ENCODE data around the gene PHRF1.

The PHRF1 gene
- 94.4 to 113 (median 110) reads per million in 4 donors for total RNA-seq

- DNase-seq: peak; percentile 94 to 96 (median 95)
These were observed at the start of gene PHRF1 for GRCh38 chr11:575996-576768. Gene PHRF1, plus strand, starts transcription at chr11:576470. Its CDS starts 5,043 bp downstream, at chr11:581513.

DNA sequence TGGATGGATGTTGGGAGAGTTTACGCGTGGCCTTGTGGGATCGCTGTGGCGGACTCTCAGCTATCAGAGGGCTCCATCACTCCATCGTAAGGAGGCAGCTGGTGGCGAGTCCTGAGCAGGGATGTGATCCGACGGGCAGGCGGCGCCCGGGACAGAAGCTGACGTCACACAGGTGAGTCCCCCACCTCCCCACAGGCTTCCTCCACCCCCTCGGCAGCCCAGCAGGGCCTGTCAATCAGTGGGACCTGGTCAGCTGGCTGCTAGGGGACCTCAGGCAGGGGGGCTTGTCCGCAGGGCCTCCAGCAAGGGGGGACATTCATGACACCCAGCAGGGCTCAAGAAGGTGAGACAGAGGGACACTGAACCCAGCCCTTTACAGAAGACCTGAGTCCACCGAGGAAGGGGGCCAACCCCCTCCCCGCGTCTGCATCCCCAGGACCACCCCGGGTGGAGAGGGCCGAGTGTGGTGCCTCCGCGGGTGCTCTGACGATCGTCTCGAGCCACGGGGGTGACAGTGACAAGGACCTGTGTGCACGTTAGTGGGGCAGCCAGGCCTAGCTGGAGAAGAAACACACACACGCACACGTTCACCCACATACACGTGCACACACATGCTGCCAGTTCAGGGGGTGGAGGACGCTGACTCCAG, 48.0 kb upstream of the PHRF1 start:
- DNase-seq: no peak

DNA sequence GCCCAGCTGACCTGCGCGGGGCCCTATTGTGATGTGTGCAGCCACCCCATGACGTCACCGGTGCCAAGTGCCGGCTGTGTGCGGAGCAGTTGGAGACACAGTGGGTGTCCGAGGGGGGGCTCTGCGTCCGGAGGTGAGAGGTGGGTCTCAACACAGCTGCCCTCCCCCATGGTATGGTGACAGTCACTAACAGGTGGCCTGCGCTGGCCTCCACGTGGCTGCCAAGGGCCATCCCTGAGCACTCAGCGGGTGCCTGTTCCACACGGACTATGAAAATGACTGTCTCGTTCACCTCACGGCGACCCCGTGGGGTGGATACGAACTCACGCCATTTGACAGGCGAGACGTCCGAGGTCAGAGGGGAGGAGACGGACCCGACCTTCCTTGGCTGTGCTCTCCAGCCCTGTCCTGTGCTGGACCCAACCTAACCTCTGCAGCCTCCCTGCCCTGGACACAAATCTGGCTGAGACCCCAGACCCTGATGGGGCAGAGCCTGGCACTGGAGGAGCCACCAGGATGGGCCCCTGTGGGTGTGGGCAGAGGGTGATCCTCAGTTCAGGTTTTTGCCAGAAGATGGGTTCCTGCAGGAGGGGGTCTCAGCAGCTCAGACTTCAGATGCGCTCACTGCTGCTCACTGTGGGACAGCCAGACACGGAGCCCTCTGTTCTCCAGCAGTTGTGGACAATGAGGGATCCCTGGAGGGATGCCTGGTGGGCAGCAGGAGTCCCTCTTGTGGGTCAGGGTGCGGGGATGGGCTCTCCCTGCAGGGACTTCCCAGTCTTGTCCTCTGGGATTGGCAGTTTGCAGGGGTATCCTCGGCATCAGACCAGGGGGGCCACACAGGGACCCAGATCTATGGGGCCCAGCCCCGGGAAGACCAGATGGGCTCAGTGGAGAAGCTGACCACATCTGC, 47.2 kb upstream of the PHRF1 start:
- DNase-seq: no peak

- DNase-seq: no peak
These were observed 46.4 kb upstream of the PHRF1 start for GRCh38 chr11:529728-530411.

DNA sequence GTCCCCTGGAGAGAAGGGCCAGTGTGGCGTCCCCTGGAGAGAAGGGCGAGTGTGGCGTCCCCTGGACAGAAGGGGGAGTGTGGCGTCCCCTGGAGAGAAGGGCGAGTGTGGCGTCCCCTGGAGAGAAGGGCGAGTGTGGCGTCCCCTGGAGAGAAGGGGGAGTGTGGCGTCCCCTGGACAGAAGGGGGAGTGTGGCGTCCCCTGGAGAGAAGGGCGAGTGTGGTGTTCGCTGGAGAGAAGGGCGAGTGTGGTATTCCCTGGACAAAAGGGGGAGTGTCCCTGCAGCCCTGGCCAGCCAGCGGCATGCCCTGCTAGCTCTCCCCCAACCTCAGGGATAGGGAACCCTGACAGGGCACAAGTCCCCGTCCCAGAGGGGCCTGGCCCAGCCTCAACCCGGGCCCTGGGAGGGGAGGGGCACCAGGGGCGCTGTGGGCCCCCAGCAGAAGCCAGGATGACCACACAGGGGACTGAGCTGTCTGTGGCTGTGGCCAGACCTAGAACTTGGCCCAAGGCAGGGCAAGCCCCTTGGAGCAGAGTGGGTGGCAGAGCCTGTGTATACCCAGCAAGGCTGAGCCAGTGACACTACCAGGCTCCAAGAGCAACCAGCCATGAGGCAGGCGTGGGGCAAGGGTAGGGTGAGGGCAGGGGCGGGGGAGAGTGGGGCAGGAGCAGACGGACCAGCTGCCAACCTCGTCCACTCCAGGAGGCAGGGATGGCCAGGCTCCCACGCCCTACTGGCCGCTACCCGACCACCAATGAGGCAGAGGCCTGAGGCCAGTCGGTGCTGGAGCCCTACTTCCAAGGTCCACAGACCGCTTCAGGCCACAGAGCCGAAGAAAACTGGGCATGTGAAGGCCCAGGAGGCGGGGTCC, 45.1 kb upstream of the PHRF1 start:
- DNase-seq: no peak

GRCh38 chr11:531919-532526, 44.2 kb upstream of the PHRF1 start:
- DNase-seq: no peak

DNA sequence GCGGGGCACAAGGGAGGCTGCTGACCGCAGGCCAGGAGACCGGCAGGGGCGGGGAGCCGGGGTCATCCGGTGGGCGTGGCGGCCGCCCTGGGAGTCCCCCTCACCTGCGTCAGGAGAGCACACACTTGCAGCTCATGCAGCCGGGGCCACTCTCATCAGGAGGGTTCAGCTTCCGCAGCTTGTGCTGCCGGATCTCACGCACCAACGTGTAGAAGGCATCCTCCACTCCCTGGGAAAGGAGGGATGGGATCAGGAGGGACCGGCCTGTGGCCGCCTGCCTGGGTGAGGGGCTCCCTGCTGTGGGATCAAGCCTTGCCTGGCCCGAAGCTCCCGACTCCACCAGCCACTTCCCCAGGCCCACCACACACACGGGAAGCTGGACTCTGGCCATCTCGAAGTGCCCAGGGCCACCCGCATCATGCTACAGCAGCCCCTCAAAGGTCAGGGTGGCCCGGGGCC, 43.7 kb upstream of the PHRF1 start:
- DNase-seq: no peak

DNA sequence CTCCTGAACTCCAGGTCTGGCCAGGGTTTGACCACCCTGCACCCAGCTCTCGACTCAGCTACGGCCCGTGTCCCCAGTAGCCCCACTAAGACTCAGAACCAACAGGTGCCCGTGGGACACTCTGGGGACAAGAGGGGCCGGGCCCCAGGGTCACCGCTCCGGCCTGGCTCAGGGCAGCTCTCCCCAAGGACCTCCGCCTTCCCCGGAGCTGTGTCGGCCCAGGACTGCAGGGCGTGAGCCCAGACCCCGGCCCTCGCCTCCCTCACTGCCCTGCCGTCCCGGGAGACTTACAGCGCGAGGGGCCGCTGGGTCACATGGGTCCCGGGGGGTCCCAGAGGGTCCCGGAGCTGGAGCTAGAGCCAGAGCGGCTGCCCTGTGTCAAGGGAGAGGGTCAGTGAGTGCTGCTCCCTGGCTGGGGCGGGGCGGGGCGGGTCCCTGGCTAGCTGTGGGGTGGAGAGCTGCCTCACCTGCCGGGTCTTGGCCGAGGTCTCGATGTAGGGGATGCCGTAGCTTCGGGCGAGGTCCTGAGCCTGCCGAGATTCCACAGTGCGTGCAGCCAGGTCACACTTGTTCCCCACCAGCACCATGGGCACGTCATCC, 43.2 kb upstream of the PHRF1 start:
- no peak for DNase-seq

- no peak for DNase-seq
These were observed 42.5 kb upstream of the PHRF1 start for GRCh38 chr11:533586-534395.

DNA sequence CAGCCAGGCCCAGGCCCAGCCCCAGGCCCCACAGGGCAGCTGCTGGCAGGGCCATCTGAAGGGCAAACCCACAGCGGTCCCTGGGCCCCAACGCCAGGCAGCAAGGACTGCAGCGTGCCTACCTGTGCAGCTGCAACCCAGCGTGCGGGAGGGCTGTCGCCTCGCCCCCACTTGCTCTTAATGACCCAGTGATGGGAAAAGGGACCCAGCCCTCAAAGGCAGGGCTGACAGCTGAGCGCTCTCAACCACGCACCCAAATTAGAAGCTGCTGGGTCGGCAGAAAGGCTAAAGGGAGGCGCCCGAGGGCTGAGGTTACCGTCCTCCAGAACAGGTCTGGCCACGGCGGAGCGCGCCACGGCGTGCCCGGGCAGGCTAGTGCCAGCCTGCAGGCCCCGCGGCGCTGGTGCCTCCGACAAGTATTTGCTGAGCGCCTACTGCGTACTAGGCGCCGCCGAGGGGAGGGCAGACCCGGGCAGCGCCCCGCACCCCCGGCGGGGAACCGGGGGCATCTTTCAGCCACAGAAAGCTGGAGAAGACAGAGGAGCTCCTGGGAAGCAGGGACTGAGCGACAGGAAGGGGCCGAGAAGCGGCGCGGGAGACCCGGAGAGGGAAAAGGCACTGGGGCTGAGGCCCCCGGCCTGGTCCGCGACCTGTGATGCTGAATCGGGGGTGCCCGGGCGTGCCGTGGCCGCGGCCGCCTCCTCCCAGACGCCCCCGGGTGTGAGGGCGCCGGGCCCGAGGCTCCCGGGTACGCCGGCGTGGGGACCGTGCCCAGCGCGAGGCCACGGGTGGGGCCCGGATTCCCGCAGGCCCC, 41.7 kb upstream of the PHRF1 start:
- DNase-seq: peak in 2 of 5 donors; percentile 27 to 53

- no peak for DNase-seq
These were observed 41.1 kb upstream of the PHRF1 start for GRCh38 chr11:535210-535518.

DNA sequence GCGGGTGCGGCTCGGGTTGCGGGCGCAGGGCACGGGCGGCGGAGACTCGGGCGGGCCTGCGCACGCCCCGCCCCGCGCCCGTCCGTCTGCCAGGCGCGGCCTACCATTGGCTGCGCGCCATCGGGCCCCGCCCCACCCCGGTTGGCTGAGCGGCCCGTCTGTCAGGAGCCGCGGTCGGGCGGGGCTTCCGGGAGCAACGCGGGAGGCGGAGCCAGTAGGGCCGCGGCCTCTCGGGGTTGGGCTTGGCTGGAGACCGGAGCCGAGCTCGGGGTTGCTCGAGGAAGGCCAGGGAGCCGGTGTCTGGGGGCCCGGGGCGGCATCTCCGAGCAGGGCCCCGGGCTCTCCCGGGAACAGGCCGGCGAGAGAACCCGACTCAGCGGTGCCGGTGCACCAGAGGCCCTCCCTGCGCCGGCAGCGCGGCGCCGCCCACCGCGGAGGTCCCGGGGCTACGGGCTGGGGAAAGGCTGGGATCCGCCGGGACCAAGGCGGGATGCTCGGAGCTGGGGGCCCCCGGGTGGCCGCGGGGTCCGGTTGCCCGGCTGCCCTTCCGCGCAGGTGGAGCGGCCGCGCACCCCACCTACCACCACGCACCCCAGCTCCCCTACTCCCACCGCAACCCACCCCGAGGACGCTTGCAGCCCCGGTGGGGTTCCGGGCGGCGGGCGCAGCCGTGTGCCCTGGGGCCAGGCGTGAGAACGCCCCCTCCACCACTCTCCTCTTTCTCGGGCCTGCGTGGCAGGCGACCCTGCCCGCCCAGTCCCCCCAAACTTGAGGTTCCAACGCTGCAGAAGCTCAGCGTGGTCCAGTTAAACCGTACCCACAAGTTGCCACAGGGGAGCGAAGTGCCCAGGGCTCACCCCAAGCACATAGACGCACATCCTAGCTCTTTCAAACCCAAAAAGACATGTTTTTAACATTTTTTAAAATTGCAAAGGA, 40.5 kb upstream of the PHRF1 start, which contains the start of gene HRAS:
Gene HRAS, minus strand, starts transcription at position 58 of the 936 bp plus-strand sequence.
- peak; percentile 93 to 98 (median 95) for DNase-seq

DNA sequence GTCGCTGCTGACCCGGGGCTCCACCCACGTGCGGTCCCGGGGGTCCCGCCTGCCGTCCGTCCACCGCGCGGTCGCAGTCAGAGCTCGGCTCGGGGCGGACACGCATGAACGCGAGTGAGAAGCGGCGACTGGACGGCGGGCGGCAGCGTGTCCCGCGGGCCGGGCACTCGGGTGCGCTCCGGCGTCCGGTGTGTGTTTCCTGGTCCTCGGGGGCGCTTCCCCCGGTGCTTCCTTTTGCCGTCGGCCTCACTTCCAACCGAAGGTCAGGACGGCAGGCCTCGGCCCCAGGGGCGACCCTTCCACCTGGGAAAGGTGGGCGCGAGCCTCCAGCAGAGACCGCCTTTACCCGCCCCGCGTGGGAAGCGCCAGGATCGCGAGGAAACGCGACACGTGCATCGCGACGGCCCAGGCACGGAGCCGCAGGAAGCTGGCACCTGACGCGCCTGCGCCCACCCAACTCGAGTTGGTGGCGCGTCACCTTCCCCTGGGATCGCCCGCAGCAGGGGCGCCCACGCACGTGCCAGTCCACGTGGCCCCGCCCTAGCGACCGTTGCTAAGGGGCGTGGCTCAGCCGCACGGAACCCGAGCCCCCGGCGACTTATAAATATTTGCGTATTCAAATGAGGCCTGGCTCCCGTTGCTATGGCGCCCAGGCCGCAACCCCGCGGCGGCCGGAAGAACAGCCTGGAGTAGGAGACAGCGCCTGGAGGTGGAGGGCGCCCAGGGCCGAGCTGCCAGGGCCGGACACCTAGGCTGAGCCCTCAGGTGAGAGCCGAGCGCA, 39.2 kb upstream of the PHRF1 start, which contains the start of gene LRRC56:
Gene LRRC56, plus strand, starts transcription at position 687 of the 781 bp plus-strand sequence. CDS start 3,158 bp downstream, outside the sequence.
- DNase-seq: peak; percentile 84 to 89 (median 87)

GRCh38 chr11:537622-538430, 38.4 kb upstream of the PHRF1 start:
- DNase-seq: no peak

GRCh38 chr11:538431-539051, 37.7 kb upstream of the PHRF1 start:
- peak in 1 of 5 donors; percentile 13 for DNase-seq
